Stimulated activated CD4-positive, alpha-beta T cell treated with anti-CD3 and anti-CD28 coated beads, Interleukin-2, amount 100 ng/mL, for 4 hours (primary cell): ENCODE data around the gene PLCD3.

Source experiments
- DNase-seq: peaks from one replicate; pipeline ENCODE4 v3.0.0-alpha.2; 2020; ENCODE audit warnings: low read depth

Gene PLCD3

GRCh38 chr17:45101883-45102811 lies 30.2 kb downstream of the PLCD3 start:
- no peak for DNase-seq

GRCh38 chr17:45101546-45101882 lies 30.8 kb downstream of the PLCD3 start:
- DNase-seq: no peak

- peak; percentile 63 for DNase-seq
Measured at GRCh38 chr17:45098869-45099616, 33.3 kb downstream of the PLCD3 start.

- no peak for DNase-seq
Measured at GRCh38 chr17:45098081-45098868, 34.0 kb downstream of the PLCD3 start.

GRCh38 chr17:45096926-45097325 lies 35.4 kb downstream of the PLCD3 start:
- DNase-seq: no peak

GRCh38 chr17:45096141-45096540 lies 36.2 kb downstream of the PLCD3 start:
- no peak for DNase-seq

GRCh38 chr17:45093444-45094110 lies 38.7 kb downstream of the PLCD3 start:
- no peak for DNase-seq

GRCh38 chr17:45092911-45093430 lies 39.3 kb downstream of the PLCD3 start:
- DNase-seq: no peak

- no peak for DNase-seq
Measured at GRCh38 chr17:45091778-45092425, 40.4 kb downstream of the PLCD3 start.

- no peak for DNase-seq
Measured at GRCh38 chr17:45090711-45091110, 41.6 kb downstream of the PLCD3 start.

GRCh38 chr17:45088741-45089140 lies 43.6 kb downstream of the PLCD3 start:
- no peak for DNase-seq

- DNase-seq: no peak
Measured at GRCh38 chr17:45087978-45088377, 44.3 kb downstream of the PLCD3 start.

- no peak for DNase-seq
Measured at GRCh38 chr17:45087504-45087975, 44.8 kb downstream of the PLCD3 start.

GRCh38 chr17:45086865-45087503 lies 45.3 kb downstream of the PLCD3 start:
- no peak for DNase-seq

- no peak for DNase-seq
Measured at GRCh38 chr17:45086391-45086790, 45.9 kb downstream of the PLCD3 start.

- no peak for DNase-seq
Measured at GRCh38 chr17:45081047-45081703, 51.1 kb downstream of the PLCD3 start.

- no peak for DNase-seq
Measured at GRCh38 chr17:45077643-45078042, 54.7 kb downstream of the PLCD3 start.

- no peak for DNase-seq
Measured at GRCh38 chr17:45073414-45074070, 58.8 kb downstream of the PLCD3 start.

GRCh38 chr17:45070809-45071208 lies 61.5 kb downstream of the PLCD3 start:
- no peak for DNase-seq
